LNCaP clone FGC (cell line): ENCODE data around the gene LIF.

Experiments used
- DNase-seq: peaks from one replicate; pipeline ENCODE4 v3.0.0-alpha.2; 2011; ENCODE audit warnings: low read depth
- H3K4me3 ChIP-seq: 2 replicates; pipeline ENCODE4 v1.5.1; 2011; ENCODE audit warnings: mild to moderate bottlenecking, low read depth, low read length, control low read depth
- TF ChIP-seq, protein P1 (sequence below): IDR thresholded peaks from 2 replicates; pipeline ENCODE4 v1.5.1; 2012; ENCODE audit warnings: mild to moderate bottlenecking; ENCODE audit not compliant: control insufficient read depth, insufficient read depth; ENCODE audit errors: extremely low read depth

LIF gene

DNA sequence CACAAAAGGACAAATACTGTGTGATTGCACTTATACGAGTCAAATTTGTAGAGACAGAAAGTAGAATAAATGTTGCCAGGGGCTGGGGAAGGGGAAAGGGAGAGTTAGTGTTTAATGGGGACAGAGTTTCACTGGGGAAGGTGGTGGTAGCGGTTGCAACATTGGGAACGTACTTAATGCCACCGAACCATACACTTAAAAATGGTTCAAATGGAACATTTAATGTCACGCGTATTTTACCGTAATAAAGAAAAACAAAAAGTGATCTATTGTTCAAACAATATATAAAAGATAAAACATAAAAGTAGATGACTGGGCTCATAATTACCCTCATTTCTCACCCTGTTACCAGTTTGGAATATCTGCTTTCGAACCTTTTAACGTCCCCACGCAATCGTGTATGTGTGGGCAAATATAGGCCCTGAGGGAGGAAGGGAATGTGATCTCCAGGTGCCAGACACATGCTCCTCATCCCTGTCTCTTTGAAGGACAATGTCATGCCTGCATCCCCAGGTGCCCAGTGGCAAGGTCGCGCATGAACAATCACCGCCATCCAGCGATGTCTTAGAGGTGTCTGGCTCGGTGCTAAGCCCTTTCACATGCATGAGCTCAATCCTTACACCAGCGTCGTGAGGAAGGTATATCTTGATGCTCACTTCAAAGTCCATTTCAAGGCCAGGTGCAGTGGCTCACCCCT is 35.3 kb downstream of the LIF start:
- no peak overlapping the region for H3K4me3 ChIP-seq
- TF ChIP-seq, protein P1, sequence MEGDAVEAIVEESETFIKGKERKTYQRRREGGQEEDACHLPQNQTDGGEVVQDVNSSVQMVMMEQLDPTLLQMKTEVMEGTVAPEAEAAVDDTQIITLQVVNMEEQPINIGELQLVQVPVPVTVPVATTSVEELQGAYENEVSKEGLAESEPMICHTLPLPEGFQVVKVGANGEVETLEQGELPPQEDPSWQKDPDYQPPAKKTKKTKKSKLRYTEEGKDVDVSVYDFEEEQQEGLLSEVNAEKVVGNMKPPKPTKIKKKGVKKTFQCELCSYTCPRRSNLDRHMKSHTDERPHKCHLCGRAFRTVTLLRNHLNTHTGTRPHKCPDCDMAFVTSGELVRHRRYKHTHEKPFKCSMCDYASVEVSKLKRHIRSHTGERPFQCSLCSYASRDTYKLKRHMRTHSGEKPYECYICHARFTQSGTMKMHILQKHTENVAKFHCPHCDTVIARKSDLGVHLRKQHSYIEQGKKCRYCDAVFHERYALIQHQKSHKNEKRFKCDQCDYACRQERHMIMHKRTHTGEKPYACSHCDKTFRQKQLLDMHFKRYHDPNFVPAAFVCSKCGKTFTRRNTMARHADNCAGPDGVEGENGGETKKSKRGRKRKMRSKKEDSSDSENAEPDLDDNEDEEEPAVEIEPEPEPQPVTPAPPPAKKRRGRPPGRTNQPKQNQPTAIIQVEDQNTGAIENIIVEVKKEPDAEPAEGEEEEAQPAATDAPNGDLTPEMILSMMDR, result no peak
- no peak for DNase-seq

DNA sequence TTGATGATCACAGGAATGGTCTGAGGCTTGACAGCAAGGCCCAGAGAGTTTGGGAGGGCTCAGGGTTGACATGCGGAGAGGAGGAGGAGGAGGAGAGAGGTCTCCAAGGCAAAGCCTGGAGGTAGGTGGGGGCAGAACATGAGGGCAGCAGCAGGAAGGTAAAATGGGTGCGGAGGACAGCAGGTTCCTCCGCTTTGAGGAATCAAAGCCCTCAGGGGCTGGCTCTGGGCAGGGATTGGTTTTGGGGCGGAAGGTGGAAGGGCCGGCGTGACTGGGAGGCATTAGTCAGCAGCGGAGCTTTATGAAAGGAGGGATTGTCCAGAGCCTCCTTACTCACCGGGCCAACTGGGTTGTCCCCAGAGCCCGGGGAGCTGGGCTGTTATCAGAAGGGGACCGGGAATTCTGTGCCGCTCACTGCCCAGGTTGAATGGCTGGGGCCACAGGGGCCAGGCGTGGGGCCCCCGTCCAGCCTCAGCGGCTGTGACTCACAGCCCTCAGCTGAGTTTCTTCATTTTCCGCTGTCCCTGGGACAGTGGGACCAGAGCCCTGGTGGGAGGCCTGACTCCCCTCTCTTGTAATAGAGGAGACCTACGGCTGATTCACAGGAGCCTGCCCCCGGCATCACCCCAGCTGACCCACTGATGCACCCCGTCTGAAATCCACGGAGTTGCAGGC is 36.2 kb downstream of the LIF start:
- H3K4me3 ChIP-seq, result no peak overlapping the region
- TF ChIP-seq, protein P1, result no peak
- DNase-seq, result no peak

DNA sequence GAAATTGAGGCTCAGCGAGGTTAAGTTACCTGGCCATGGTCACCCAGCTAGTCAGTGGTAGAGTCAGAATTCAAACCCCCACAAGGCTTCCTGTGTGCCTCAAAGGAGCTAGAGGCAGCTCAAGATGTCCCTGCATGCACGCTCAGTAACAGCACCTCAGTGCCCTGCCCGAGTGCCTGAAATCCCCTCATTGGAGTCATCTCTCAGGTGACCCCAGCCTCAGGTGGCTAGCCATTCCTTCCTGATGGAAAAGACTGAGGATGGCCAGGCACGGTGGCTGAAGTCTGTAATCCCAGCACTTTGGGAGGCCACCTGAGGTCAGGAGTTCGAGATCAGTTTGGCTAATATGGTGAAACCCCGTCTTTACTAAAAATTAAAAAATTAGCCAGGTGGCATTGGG is 36.9 kb downstream of the LIF start:
- TF ChIP-seq, protein P1, result no peak
- DNase-seq, result no peak
- H3K4me3 ChIP-seq, result no peak overlapping the region

DNA sequence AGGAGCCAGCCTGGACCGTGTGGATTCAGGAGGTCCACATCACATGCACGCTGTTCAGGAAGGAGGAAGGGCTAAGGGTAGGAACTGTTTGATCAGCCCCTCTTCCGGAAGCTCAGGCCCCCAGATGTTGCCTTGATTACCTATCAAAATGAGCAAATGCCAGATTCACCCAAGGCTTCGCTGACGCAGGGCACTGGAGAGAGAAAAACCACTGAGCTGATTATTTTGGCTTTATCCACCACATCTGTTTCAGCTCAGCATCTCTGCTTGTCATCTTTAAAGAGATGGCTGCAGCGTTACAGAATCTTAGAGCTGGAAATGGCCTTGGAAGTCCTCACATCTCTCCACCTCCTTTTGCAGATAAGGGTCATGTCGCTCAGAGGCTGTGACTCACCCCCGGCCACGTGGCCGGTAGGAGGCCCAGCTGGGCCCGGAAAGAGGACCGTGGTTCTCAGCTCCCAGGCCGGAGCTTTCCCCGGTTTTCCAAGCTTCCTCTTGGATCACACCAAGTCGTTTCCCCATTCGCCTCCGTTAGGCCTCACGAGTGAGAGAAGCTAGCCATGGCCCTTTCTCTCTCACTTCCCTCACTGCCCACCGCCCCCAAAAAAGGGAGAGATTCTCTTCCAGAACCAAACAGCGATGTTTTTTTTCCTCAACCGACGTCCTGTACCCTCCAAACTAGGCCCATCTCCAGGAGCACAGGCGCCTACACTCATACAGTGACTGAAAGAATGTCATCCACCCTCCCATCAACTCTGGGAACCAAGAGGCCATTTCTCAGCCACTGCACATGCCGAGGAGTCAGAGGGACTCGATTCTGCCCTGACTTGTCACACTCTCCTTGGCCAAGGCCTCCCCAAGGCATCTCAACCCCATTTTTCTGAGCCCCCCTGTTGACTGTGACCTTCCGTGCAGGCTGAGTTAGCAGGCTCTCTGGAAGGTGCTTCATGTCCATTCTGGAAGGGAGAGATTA is 37.6 kb downstream of the LIF start:
- no peak overlapping the region for H3K4me3 ChIP-seq
- TF ChIP-seq, protein P1, result no peak
- no peak for DNase-seq

DNA sequence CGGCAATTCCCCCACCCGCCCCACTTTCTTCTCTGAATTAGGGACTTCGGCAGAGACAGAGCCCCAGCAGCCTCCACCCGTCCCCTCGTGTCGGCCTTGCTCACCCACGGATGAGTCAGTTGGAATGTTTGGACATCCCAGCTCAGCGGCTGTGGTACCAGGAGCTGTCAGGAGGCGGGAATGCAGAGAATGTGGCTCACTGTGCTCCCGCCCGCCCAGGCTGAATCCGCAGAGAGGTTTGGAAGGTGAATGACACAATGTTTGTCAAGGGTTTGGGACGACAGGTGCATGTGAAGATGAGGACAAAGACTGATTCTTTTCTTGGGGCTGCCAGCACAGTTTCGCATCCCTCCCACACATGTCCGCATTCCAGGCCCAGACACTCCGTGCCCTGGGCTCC is 39.6 kb downstream of the LIF start:
- TF ChIP-seq, protein P1, result no peak
- no peak for DNase-seq
- H3K4me3 ChIP-seq, result no peak overlapping the region

DNA sequence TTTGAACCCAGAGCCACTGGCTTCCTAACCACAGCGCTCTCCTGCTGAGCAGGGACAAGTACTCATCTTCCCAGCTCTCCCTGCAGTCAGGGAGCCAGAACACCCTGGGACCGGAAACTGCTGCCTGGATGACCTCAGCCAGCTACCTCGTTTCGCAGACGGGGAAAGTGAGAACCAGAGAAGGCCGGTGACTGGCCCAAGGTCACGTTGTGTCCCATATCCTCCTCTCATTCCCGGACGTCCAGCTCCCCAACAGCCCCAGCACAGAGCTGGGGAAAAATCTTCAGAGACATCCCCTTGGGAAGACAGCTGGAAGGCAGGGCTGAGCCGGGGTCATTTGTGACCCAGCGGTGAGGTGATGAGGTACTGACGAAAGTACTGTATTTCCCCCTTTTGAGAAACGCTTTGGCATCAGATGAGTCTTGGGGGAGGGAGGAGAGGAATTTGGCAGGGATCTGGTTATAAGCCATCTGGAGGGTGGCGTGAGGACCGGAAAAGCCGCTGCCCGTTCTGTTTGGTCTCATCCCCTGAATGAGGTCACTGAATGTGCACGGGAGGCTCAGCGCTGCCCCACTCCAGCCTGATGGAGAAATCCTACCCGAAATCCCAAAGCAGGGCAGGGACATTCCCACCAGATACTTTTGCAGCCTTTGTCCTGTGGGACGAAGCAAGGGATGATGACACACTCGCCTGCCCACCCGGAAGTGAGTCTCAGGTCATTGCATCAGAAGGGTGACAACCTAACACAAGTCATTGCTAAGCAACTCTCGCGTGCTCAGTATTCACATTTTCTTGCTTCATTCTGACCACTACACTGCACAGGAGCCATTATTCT is 41.1 kb downstream of the LIF start:
- TF ChIP-seq, protein P1, result no peak
- H3K4me3 ChIP-seq, result no peak overlapping the region
- no peak for DNase-seq
